GM21619 (cell line): ENCODE data around the gene PORCN.

Experiments used
- ATAC-seq: cut with Tn5 transposase; IDR thresholded peaks from one replicate; pipeline ENCODE4 v1.9.1; 2021; ENCODE audit not compliant: unreplicated experiment

Gene PORCN

GRCh38 chrX:48508400-48509244 is at the start of gene PORCN:
Gene PORCN (plus strand): TSS chrX:48508992. CDS start chrX:48509821, 829 bp downstream.
- ATAC-seq: peak; percentile 85

GRCh38 chrX:48459483-48459882 is 49.3 kb upstream of the PORCN start:
- ATAC-seq: no peak

GRCh38 chrX:48460031-48460430 is 48.8 kb upstream of the PORCN start:
- ATAC-seq: no peak

GRCh38 chrX:48460606-48461005 is 48.2 kb upstream of the PORCN start:
- no peak for ATAC-seq

GRCh38 chrX:48461830-48462229 is 47.0 kb upstream of the PORCN start:
- no peak for ATAC-seq

GRCh38 chrX:48465336-48465933 is 43.4 kb upstream of the PORCN start:
- no peak for ATAC-seq

GRCh38 chrX:48466696-48467095 is 42.1 kb upstream of the PORCN start:
- ATAC-seq: no peak

- ATAC-seq: no peak
Measured at GRCh38 chrX:48467281-48467761, 41.5 kb upstream of the PORCN start.

- ATAC-seq: no peak
Measured at GRCh38 chrX:48468247-48468671, 40.5 kb upstream of the PORCN start.

GRCh38 chrX:48468693-48469691 is 39.8 kb upstream of the PORCN start:
- ATAC-seq: peak; percentile 61

GRCh38 chrX:48470110-48470832 is 38.5 kb upstream of the PORCN start, which contains the start of gene SLC38A5:
Gene SLC38A5 (minus strand): TSS chrX:48470260. CDS start chrX:48467924, 2,336 bp downstream.
- ATAC-seq: no peak

- ATAC-seq: no peak
Measured at GRCh38 chrX:48470833-48471118, 38.0 kb upstream of the PORCN start.

- ATAC-seq: no peak
Measured at GRCh38 chrX:48471504-48471903, 37.3 kb upstream of the PORCN start.

GRCh38 chrX:48472225-48472624 is 36.6 kb upstream of the PORCN start:
- ATAC-seq: no peak

GRCh38 chrX:48472851-48473703 is 35.7 kb upstream of the PORCN start:
- ATAC-seq: no peak

- ATAC-seq: no peak
Measured at GRCh38 chrX:48473704-48473990, 35.1 kb upstream of the PORCN start.

GRCh38 chrX:48474127-48474526 is 34.7 kb upstream of the PORCN start:
- no peak for ATAC-seq

- ATAC-seq: no peak
Measured at GRCh38 chrX:48474581-48474980, 34.2 kb upstream of the PORCN start.

- no peak for ATAC-seq
Measured at GRCh38 chrX:48475296-48475695, 33.5 kb upstream of the PORCN start.
